ENCODE data around the gene SEMA3F. TPM values are rescaled to one million over a fixed set of nuclear protein-coding genes. Genes with fewer than 3 reads are reported as not detected.

SEMA3F gene
- total RNA-seq, 4 donors from 2014 or later, result 11.9 to 46.5 (median 23.3) TPM

DNA sequence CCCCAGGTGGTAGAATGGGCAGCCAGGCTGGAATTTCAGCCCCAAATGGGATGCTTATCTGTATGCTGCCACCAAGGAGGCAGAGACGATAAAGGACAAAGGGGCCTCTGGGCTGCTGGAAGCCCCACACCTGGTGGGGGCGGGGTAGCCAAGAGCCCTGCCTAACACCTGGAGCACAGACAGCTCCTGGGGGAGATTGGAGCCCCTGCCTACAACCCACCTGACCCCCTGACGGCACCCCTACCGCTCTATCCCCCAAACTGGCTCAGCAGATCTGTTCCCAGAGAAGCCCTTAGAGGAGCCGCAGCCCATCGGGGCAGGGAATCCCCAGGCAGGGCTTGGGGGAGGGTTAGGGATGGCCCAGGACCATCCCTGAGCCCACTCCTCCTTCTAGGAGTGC, 15.8 kb upstream of the SEMA3F start:
- H3K27ac ChIP-seq (replicated peaks in 1 of 4), result no peak overlapping the region
- peaks cover 5 to 16% (median 12%) of the 10 kb centered on the region in 4 donors for H3K4me1 ChIP-seq
- 100% methylated on average over 1 of the region's 6 CpGs for WGBS
- TF ChIP-seq POLR2A (IDR thresholded peaks at IDR 0.05; ENCODE audit: low read depth) (no peak), EP300 (IDR thresholded peaks at IDR 0.05) (no peak), POLR2AphosphoS5 (IDR thresholded peaks at IDR 0.05) (no peak)
- TF ChIP-seq, protein P1, sequence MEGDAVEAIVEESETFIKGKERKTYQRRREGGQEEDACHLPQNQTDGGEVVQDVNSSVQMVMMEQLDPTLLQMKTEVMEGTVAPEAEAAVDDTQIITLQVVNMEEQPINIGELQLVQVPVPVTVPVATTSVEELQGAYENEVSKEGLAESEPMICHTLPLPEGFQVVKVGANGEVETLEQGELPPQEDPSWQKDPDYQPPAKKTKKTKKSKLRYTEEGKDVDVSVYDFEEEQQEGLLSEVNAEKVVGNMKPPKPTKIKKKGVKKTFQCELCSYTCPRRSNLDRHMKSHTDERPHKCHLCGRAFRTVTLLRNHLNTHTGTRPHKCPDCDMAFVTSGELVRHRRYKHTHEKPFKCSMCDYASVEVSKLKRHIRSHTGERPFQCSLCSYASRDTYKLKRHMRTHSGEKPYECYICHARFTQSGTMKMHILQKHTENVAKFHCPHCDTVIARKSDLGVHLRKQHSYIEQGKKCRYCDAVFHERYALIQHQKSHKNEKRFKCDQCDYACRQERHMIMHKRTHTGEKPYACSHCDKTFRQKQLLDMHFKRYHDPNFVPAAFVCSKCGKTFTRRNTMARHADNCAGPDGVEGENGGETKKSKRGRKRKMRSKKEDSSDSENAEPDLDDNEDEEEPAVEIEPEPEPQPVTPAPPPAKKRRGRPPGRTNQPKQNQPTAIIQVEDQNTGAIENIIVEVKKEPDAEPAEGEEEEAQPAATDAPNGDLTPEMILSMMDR (IDR thresholded peaks at IDR 0.05), result no peak
- no peaks in the 10 kb centered on the region for H3K9me3 ChIP-seq
- intact Hi-C loops (cut with DNase I), result no loop called here
- H3K4me3 ChIP-seq, result no peak overlapping the region
- no peaks in the 10 kb centered on the region for H3K36me3 ChIP-seq
- H3K27me3 ChIP-seq, result no peaks in the 10 kb centered on the region
- DNase-seq (ENCODE audit: extremely low spot score), result no peak

DNA sequence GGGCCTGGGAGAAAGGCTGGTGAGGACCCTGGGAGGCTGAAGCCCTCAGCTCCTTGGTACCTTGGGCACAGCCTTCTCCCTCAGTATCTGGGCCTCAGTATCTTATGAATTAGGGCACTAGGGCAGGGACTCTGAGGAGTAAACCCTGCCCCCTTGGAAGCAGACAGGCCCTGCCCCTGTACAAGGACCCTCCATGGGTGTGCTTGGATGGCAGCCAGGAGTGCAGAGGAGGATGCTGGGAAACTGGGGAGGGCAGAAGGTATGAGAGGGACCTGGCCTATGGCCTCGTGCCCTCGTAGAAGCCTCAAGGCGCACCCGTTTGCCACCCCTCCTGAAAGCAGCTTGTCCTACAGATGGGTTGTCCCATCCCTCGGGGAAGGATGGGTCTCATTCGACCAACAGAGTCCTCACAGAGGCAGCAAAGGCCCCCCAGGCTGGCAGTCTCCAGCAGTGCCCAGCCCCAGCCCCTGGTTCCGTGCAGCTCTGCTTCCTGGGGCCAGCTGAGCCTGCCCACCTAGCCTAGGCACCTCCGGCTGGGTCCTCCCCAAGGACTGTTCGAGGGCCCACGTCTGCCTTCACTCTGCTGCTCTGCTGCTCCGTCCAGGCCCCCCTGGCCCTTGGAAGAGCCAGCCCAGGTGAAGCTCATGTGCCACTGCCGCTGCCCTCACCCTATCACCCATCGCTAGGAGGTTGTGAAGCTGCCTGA, 15.3 kb upstream of the SEMA3F start:
- WGBS, result 85% methylated on average over 8 of the region's 13 CpGs
- no peaks in the 10 kb centered on the region for H3K9me3 ChIP-seq
- no peak overlapping the region for H3K4me3 ChIP-seq
- no peaks in the 10 kb centered on the region for H3K27me3 ChIP-seq
- intact Hi-C loops (cut with DNase I), result no loop called here
- no peaks in the 10 kb centered on the region for H3K36me3 ChIP-seq
- no peak for DNase-seq (ENCODE audit: extremely low spot score)
- H3K27ac ChIP-seq (replicated peaks in 1 of 4), result no peak overlapping the region
- H3K4me1 ChIP-seq, result peaks cover 5 to 16% (median 12%) of the 10 kb centered on the region in 4 donors
- no peak for TF ChIP-seq EP300 (IDR thresholded peaks at IDR 0.05)
- TF ChIP-seq POLR2AphosphoS5 (IDR thresholded peaks at IDR 0.05), result no peak
- TF ChIP-seq POLR2A (IDR thresholded peaks at IDR 0.05; ENCODE audit: low read depth), result no peak
- TF ChIP-seq, protein P1 (IDR thresholded peaks at IDR 0.05), result no peak

DNA sequence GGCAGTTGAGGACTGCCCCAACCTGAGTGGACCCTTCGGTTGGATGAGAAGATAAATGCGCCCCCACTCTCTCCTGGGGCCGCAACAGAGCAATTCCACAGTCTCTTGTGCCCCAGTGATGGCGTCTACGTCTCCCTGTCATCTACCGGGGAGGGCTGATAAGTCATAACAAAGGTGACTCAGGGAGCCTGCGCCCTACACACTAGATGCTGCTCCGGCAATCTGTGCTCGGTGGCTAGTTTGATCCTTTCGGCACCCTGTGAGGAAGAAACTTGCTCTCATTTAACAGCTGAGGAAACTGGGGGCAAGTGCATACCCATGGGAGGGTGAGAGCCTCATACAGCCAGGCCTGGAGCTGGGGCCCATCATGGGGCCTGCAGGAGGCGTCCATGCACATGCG, 14.1 kb upstream of the SEMA3F start:
- Histone ChIP-seq H3K36me3 (no peaks in the 10 kb centered on the region), H3K9me3 (no peaks in the 10 kb centered on the region), H3K27ac (replicated peaks in 1 of 4) (no peak overlapping the region), H3K27me3 (no peaks in the 10 kb centered on the region), H3K4me3 (no peak overlapping the region), H3K4me1 (peaks cover 5 to 16% (median 12%) of the 10 kb centered on the region in 4 donors)
- no peak for DNase-seq (ENCODE audit: extremely low spot score)
- intact Hi-C loops (cut with DNase I), result no loop called here
- 91% methylated on average over 10 of the region's 12 CpGs for WGBS
- no peak for TF ChIP-seq POLR2A (IDR thresholded peaks at IDR 0.05; ENCODE audit: low read depth)
- no peak for TF ChIP-seq POLR2AphosphoS5 (IDR thresholded peaks at IDR 0.05)
- no peak for TF ChIP-seq EP300 (IDR thresholded peaks at IDR 0.05)
- TF ChIP-seq, protein P1 (IDR thresholded peaks at IDR 0.05), result no peak

DNA sequence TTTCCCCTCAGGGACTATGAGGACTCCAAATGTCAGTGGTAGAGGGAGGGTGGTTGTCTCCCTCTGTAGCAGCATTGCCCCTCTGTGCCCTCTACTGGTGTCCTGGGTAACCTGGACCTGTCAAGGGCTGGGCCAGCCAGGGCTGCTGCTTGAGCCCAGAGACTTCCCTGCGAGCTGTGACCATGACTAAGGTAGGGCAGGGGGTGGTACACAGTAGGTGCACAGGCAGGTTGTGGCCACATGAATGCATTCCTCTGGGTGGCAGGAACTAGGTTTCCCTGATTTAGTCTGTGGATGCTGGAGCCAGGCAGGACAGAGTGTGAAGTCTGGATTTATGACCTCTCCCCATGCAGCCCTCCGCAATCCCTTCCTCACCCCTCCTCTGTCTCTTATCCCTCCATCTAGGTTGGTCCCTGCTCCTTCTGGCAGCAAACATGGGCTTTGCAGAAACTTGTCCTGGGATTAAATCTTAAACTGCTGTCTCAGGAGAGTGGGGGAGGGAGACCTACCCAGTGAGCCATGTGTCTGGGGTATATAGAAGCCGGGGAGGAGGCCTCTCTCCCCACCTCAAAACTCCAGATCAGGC, 8.7 kb upstream of the SEMA3F start:
- no peaks in the 10 kb centered on the region for H3K27me3 ChIP-seq

DNA sequence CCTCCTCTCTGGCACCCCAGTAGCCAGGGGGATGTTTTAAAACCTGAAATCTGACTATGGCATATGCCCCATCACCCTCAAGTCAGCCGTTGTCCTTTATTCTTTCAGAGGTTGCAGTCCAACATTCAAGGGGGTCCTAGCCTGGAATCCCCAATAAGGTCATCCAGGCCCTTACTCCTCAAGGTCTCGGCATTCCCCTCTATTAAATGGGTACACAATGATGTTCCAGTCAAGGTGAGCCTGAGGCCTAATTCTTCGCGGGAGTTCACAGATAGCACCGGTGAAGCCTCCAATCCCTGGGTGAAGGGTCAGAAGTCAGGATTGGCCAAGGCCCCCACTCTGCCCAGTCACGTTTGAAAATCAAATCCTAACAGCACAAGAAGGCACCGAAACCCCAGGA, 8.1 kb upstream of the SEMA3F start:
- H3K4me1 ChIP-seq, result no peaks in the 10 kb centered on the region
- H3K4me3 ChIP-seq, result no peak overlapping the region
- no peaks in the 10 kb centered on the region for H3K36me3 ChIP-seq
- no peaks in the 10 kb centered on the region for H3K9me3 ChIP-seq
- WGBS, result 100% methylated on average over 2 of the region's 7 CpGs
- no peak overlapping the region for H3K27ac ChIP-seq (replicated peaks in 1 of 4)
- no peak for DNase-seq (ENCODE audit: extremely low spot score)
- no peaks in the 10 kb centered on the region for H3K27me3 ChIP-seq
- intact Hi-C loops (cut with DNase I), result no loop called here
- TF ChIP-seq, protein P1 (IDR thresholded peaks at IDR 0.05), result no peak
- no peak for TF ChIP-seq POLR2A (IDR thresholded peaks at IDR 0.05; ENCODE audit: low read depth)
- no peak for TF ChIP-seq POLR2AphosphoS5 (IDR thresholded peaks at IDR 0.05)

More for the DNA sequence above, 8.7 kb upstream of the SEMA3F start:
- no peak for DNase-seq (ENCODE audit: extremely low spot score)
- no peak overlapping the region for H3K27ac ChIP-seq (replicated peaks in 1 of 4)
- intact Hi-C loops (cut with DNase I), result no loop called here
- no peaks in the 10 kb centered on the region for H3K4me1 ChIP-seq
- H3K4me3 ChIP-seq, result no peak overlapping the region
- 93% methylated on average over 3 of the region's 3 CpGs for WGBS
- no peaks in the 10 kb centered on the region for H3K36me3 ChIP-seq
- H3K9me3 ChIP-seq, result no peaks in the 10 kb centered on the region
- TF ChIP-seq POLR2A (IDR thresholded peaks at IDR 0.05; ENCODE audit: low read depth) (no peak), POLR2AphosphoS5 (IDR thresholded peaks at IDR 0.05) (no peak)
